A549 treated with dexamethasone at 1 μM for 4 hours (cell line): ENCODE measurements around the gene FOXO3B. TPM values are rescaled to one million over a fixed set of nuclear protein-coding genes. Genes with fewer than 3 reads are reported as not detected.

Experiments
- total RNA-seq: library from RNA; stranded (reverse); fragments of 200-300 nt; extraction: Qiagen RNA extraction; gene quantifications from 5 replicates; pipeline ENCODE4 v1.2.3, GENCODE V29; 2022

Gene FOXO3B
- 1.8 to 4.5 TPM (median 4.1 TPM) in 5 replicates for total RNA-seq

GRCh38 chr17:18681767-18682571 lies at the start of gene FOXO3B:
FOXO3B (minus strand) TSS chr17:18682314; CDS start chr17:18681651, 663 bp downstream.

GRCh38 chr17:18644291-18644690 lies 37.8 kb downstream of the FOXO3B start, which contains the start of gene TBC1D28:
TBC1D28 (minus strand) TSS chr17:18644391; CDS start chr17:18641352, 3,039 bp downstream.

Other genes starting within 250 kb of the FOXO3B start
- 0.19 TPM in 1 of 5 replicates, not detected in the others for gene LGALS9C, start 205.5 kb downstream of the FOXO3B start, total RNA-seq
- gene TBC1D28, start 37.9 kb downstream of the FOXO3B start, total RNA-seq: 0.29 TPM in 1 of 5 replicates, not detected in the others
- 1.0 to 1.4 TPM (median 1.2 TPM) in 5 replicates for gene FBXW10, start 61.7 kb upstream of the FOXO3B start, total RNA-seq
- 60.1 to 68.4 TPM (median 63.7 TPM) in 5 replicates for gene TVP23B, start 98.9 kb upstream of the FOXO3B start, total RNA-seq
- gene PRPSAP2, start 175.8 kb upstream of the FOXO3B start, total RNA-seq: 35.7 to 39.5 TPM (median 37.7 TPM) in 5 replicates